NCI-H187 treated with DMSO at 0.1 percent for 48 hours (cell line): Measurements from ENCODE around the gene SPDYE6.
"Not testable (repeated sequence)": the region's sequence is repeated elsewhere in the genome, so short reads cannot be mapped to it uniquely, and the experiment has no call there.

Source experiments
- DNase-seq: peaks from one replicate; lab custom pipeline; 2025; lab: John Stamatoyannopoulos, UW

Gene SPDYE6

GRCh38 chr7:102356344-102356743 is at the start of gene SPDYE6:
Gene SPDYE6, minus strand, starts transcription at chr7:102356444. Its CDS starts 421 bp downstream, at chr7:102356023.
- DNase-seq, result not testable (repeated sequence)

- DNase-seq, result not testable (repeated sequence)
Measured at GRCh38 chr7:102404862-102405188, 48.6 kb upstream of the SPDYE6 start.

- no peak for DNase-seq
Measured at GRCh38 chr7:102404005-102404861, 48.0 kb upstream of the SPDYE6 start.

DNA sequence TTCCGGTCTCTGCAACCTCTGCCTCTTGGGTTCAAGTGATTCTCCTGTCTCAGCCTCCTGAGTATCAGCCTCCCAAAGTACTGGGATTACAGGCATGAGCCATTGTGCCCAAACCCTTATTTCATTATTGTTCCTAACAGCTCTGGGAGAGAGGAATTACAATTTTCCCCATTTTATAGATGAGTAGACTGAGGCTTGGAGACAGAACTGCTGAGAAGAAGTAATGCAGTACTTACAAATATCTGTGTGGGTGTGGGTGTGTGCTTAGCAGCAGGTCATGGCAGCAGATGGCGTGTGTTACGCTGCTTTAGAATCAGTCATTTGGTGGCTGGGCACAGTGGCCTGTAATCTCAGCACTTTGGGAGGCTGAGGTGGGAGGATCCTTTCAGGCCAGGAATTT is 47.3 kb upstream of the SPDYE6 start:
- no peak for DNase-seq

DNA sequence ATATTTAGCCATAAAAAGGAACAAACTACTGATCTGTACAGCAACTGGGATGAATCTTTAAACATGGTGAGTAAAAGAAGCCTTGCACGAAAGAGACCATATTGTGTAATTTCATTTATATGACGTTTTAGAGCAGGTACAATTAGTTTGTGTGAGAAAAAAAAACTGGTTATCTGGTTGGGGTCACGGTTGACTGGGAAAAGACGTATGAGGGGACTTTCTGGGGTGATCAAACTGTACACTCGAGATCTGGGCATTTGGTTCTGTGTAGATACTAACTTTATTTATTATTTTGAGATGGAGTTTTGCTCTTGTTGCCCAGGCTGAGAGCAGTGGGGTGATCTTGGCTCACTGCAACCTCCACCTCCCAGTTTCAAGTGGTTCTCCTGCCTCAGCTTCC is 44.1 kb upstream of the SPDYE6 start:
- DNase-seq, result no peak

GRCh38 chr7:102398543-102398942 is 42.3 kb upstream of the SPDYE6 start:
- DNase-seq, result no peak

DNA sequence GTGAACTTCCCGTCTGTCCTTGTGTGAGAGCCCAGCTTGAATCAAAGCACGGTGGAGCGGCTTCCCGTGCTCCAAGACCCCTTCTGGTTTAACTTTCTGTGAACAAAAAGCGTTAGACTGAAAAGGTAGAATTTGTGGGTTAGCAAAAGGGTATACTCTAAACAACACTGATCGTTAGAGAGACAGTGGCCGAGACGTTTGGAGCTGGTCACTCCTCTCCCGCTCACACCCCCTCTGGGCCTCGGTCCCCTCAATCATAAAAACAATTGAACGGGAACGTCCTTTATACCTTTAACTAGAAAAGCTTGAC is 40.4 kb upstream of the SPDYE6 start:
- DNase-seq, result no peak

DNA sequence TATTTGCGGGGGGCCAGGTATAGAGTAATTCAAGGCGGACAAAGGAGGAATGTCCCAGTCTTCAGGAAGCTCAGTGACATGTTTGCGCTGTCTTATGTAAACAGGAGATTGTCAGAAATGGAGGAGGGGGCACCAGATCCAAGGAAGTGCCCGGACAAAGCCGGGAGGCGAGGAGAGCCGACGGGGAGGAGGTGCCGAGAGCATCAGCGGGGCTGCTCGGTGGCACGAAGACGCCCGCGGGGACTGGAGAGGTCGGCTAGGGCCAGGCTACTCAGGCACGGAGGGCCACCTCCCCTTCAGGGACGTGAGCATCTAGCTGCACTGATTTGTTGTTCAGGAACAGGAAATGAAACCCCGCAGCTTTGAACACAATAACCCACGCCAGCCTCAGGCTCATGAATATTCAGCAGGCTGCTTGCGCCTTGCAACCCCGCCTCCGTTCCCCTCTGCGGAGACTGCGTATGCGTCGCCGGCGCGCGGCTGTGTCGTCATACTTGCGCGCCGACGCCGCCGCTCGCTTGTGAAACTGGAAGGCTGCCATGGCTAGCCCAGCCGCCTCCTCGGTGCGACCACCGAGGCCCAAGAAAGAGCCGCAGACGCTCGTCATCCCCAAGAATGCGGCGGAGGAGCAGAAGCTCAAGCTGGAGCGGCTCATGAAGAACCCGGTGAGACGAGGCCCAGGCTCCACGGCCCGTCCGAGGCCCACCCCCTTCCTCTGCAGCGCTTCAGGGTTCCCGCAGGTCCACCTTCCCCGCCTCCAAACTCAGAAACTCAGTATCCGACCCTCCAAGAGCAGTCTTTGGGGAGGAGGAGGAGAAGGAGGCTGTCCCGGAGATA is 39.8 kb upstream of the SPDYE6 start, which contains the start of gene PRKRIP1:
PRKRIP1 (plus strand) TSS at position 491 of the 837 bp plus-strand sequence; CDS start at position 540, 49 bp downstream.
- DNase-seq, result peak; percentile 68

- no peak for DNase-seq
Measured at GRCh38 chr7:102395592-102395872, 39.3 kb upstream of the SPDYE6 start.

DNA sequence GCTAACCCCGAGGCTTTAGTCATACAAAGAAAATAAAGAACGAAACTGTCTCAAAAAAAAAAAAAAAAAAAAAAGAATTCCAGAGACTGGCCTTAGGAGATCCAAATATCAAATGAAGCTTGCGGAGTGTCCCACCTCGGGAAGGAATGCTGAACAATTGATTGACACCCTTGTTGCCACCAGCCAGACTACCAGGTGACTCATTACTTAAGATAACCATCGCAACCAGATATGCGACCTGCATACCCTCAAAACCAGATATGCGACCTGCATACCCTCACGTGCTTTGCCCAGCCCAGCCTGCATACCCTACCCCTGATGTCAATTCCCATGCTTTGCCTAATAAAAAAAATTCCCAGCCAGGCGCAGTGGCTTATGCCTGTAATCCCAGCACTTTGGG is 37.2 kb upstream of the SPDYE6 start:
- no peak for DNase-seq

DNA sequence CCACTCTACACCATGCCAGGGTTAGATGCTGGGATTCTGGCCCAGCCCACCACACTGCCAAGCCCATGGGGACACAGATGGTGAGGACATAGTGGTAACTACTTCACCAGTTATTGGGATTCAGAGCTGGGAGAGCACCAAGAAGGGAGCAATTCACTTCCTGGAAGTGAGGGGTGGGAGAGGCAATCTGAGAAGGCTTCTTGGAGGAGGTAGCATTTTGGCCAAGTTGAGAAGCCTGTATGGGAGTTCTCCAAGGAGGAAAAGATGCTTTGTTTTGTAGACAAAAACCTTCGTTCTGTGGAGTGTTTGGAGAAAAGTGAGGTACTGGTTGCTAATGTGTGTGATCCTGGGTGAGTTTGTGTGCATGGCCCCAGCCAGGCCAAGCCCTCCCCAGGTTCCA is 36.1 kb upstream of the SPDYE6 start:
- DNase-seq, result no peak

DNA sequence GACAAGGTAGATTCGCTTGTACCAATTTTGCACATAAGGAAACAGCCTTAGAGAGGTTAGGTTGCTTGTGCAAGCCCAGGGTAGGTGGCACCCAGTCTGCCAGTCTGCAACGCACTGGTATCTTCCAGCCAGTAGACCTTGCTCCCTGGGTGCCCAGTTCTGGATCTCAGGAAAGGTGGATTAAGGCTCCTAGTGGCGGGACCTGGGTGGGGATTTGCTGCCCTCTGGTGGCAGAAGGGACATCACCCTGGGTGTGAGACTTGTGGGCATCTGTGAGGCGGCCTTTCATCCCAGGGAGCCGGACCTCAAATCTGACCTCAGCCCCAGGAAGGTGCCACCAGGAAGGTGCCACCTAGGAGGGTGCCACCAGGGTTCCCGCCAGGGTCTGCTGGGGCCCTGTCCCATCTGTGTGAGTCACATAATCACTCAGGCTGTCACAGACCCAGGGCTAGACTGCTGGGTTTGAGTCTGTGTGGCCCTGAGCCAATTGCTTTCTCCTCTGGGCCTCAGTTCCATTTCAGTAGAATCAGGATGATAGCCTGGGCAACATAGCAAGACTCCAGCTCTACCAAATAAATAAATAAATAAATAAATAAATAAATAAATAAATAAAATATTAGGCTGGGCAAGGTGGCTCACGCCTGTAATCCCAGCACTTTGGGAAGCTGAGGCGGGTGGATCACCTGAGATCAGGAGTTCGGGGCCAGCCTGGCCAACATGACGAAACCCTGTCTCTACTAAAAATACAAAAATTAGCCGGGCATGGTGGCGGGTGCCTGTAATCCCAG is 34.6 kb upstream of the SPDYE6 start:
- DNase-seq, result no peak

DNA sequence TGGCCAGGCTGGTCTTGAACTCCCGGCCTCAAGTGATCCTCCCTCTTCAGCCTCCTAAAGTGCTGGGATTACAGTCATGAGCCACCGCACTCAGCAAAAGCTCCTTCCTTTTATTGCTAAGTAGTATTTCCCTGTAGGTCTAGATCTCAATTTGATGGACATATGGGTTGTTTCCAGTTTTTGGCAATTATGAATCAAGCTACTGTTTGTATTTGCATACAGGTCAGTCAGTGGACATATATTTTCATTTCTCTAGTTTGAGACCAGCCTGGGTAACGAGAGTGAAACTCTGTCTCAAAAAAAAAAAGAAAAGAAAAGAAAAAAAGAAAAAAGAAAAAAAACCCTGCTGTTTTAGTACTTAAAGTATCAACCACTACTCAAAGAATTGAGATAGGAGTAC is 33.6 kb upstream of the SPDYE6 start:
- no peak for DNase-seq

DNA sequence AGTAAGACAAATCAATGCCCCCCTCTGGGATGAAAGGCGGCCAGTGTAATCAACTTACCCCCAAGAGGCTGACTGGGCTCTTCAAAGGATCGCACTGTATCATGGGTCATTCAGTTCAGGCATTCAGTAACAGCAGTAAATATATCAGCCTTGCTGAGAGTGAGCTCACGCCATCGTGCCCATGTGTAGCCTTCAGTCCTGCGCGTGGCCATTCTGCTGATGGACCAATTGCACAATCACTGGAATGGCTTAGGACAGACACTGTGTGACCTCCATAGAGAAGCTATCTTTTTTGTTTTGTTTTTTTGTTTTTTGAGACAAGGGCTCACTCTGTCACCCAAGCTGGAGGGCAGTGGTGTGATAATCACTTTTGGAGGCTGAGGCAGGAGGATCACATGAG is 30.8 kb upstream of the SPDYE6 start:
- DNase-seq, result no peak

GRCh38 chr7:102381696-102382425 is 25.6 kb upstream of the SPDYE6 start:
- DNase-seq, result not testable (repeated sequence)

DNA sequence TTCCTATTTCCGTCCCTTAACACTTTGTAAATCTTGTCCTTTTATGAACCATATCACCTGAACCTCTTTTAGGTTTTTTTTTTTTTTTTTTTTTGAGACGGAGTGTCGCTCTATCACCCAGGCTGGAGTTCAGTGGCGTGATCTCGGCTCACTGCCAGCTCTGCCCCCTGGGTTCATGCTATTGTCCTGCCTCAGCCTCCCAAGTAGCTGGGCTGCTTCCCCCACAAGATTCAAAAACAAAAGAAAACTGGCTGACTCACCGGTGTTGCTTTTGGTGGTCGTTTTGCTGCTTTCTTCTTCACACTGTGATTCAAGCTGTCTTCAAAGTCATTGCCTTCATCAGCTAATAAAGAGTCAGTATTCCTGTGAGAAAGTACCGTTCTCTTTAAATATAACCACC is 24.6 kb upstream of the SPDYE6 start:
- DNase-seq, result not testable (repeated sequence)

DNA sequence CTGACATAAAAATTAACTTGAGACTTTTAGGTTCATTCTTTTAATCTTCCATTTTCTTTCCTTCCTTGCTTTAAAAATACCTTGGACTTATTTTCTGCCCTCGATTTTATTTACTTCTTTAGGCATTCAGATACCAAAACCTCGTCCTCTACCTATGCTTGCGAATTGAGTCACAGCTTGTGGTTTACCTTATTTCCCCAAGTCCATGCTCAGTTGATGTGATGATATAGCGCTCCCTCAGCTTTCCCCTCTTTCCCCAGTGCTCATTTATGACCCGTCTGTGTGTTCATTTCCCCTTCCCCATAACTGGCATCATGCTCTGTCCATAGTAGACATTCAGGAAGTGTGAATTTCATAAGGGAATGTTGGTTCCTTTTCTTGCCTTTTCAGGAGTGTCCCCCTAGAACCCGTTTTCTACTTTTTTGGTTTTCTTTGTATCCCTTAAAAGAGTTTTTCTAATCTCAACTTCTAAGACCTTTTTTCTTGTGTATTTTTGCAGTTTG is 20.8 kb upstream of the SPDYE6 start:
- DNase-seq, result no peak

DNA sequence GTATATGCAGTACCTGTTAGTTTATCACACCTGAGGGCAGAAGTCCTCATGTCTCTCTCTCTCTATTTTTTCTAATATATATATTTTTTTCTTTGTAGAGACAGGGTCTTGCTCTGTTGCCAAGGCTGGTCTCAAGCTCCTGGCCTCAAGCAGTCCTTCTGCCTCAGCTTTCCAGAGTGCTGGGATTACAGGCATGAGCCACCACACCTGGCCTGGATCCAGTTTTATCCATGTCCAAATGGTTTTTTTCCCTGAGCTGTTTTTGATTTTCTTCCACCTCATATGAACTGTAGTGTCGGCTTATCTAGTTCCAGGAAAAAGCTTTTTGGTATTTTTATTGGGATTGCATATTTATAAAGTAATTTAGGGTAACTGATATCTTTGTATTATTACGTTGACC is 16.6 kb upstream of the SPDYE6 start:
- not testable (repeated sequence) for DNase-seq

DNA sequence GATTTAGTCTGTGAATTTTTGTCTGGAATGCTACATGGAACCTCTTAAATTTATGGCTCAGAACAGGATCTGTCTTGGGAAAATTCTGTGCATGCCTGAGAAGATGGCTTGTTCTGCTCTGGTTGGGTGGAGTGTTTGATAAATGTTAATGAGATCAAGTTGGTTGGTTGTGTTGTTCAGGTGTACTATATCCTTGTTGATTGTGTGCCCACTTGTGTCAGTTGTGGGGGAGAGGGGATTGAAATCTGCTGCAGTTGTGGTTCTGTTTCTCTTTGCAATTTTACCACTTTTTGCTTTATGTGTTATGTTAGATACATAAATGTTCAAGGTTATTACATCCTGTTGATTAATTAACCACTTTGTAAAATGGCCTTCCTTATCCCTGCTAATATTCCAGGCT is 13.8 kb upstream of the SPDYE6 start:
- DNase-seq, result not testable (repeated sequence)

DNA sequence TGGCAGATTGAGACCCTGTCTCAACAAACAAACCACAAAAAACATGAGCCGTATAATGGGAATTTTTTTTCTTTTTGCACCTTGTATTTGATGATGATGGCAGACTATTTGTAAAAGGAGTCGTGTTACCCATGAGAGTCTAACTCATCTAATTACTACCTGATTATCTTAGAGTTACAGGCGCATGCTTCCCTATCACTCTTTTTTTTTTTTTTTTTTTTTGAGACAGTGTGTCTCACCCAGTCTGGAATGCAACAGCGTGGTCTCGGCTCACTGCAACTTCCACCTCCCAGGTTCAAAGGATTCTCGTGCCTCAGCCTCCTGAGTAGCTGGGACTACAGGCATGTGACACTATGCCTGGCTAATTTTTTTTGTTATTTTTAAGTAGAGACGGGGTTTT is 9.1 kb upstream of the SPDYE6 start:
- DNase-seq, result not testable (repeated sequence)

GRCh38 chr7:102364394-102364886 is 8.2 kb upstream of the SPDYE6 start:
- not testable (repeated sequence) for DNase-seq
